ES-I3 (cell line): ENCODE results near the gene LPAR1.

ENCODE experiments used
- H3K36me3 ChIP-seq: 2 replicates; pipeline ENCODE4 v1.6.1; 2013; ENCODE audit warnings: mild to moderate bottlenecking, low read length, control low read depth, moderate library complexity; ENCODE audit not compliant: insufficient read depth
- H3K4me1 ChIP-seq: 2 replicates; pipeline ENCODE4 v1.6.1; 2013; ENCODE audit warnings: mild to moderate bottlenecking, control low read depth, low read length; ENCODE audit not compliant: insufficient read depth
- H3K9ac ChIP-seq: 2 replicates; pipeline ENCODE4 v1.6.1; 2013; ENCODE audit warnings: low read depth, mild to moderate bottlenecking, low read length, moderate library complexity
- H3K9me3 ChIP-seq: 2 replicates; pipeline ENCODE4 v1.6.1; 2013; ENCODE audit warnings: mild to moderate bottlenecking, low read length, moderate library complexity; ENCODE audit not compliant: control insufficient read depth, insufficient read depth

Gene LPAR1

DNA sequence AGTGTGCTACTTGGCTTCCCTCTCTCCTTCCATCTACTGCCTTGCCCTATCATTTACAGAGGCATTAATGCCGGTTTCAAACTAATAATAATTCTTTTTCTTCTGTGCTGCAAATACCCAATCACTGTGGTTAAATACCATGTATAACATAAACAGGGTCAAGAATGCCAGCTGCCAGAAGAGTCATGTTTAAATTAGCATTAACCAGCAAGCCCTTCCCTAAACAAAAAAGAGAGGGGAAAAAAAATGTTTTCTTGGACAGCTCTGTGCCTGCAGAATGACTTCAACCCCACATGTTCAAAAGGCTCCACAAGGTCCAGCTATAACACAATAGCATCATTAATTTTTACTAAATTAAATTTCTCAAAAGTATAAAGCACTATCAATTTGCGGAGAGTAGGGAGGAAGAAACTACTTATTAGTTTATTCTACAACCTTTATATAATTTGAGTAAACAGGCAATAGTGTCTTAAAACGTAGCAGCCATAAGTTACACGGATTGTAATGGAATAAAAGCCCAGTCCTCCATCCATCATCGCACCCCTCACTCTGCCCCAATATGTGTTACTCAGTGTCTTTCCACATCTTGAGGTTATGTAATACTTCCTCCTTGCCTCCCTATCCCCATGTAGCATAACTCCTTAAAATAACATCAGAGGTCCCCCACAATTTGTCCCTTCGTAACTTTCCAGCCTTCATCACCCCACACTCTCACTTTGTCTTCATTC is 3.9 kb downstream of the LPAR1 start:
- Histone ChIP-seq H3K36me3 (no peaks in the 10 kb centered on the region), H3K9me3 (no peaks in the 10 kb centered on the region), H3K4me1 (0 out of 2 replicates have a peak, but pooled peaks cover 4% of the 10 kb centered on the region), H3K9ac (no peak overlapping the region)

DNA sequence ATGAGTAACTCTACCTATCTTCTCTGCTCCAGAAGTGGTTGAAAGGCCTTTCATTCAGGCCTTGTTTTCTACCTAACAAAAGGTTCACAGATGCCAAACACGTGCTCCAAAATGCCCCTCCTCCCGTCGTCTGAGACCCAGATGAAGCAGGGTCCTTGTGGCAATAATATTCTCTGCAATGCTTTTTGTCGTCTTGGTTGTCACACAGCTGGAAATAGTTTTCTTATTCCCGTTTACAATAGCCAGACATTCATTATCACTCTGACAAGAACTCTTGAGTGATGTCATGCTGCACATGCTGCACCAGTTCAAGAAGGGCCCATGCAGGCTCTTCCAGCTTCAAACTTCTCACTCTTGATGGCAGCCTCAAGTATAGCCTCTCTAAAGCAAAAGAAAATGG is 7.8 kb downstream of the LPAR1 start:
- H3K36me3 ChIP-seq = no peaks in the 10 kb centered on the region
- no peak overlapping the region for H3K9ac ChIP-seq
- no peaks in the 10 kb centered on the region for H3K9me3 ChIP-seq
- H3K4me1 ChIP-seq = no peaks in the 10 kb centered on the region

DNA sequence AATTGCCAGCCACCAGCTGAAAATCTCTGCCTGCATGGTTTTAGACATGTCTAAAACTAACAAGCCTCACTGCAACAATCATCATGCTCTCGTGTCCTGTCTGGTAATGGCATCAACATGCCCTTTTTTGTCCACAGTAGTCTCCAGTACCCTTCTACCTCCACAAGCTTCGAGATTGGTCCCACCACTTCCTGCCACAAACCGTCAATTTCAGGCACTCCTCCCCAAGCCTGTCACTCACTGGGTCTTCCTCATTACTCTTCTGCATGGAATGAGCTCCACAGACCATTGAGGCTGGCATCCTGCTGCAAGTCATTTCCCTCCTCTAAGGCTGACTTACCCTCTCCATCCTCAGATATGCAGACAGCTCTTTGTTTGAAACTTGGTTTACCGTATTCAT is 9.0 kb downstream of the LPAR1 start:
- Histone ChIP-seq H3K9ac (no peak overlapping the region), H3K9me3 (no peaks in the 10 kb centered on the region), H3K36me3 (no peaks in the 10 kb centered on the region), H3K4me1 (no peaks in the 10 kb centered on the region)

DNA sequence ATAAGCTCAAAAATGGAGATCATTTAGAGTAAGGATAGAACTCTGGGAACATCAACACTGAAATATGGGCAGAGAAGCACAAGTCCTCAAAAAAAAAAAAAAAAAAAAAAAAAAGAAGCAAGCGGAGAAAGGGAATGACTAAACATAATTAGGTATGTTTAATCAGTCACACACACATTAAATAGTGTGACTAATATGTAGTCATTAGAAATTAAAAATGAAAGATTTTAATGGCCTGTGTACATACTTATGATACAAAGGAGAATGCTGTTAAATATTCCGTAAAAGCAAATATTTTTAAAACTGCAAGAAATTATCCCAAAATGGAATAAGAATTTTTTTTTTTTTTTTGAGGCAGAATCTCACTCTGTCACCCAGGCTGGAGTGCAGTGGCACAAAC is 10.5 kb downstream of the LPAR1 start:
- H3K9me3 ChIP-seq = no peaks in the 10 kb centered on the region
- no peak overlapping the region for H3K9ac ChIP-seq
- H3K4me1 ChIP-seq = no peaks in the 10 kb centered on the region
- no peaks in the 10 kb centered on the region for H3K36me3 ChIP-seq

DNA sequence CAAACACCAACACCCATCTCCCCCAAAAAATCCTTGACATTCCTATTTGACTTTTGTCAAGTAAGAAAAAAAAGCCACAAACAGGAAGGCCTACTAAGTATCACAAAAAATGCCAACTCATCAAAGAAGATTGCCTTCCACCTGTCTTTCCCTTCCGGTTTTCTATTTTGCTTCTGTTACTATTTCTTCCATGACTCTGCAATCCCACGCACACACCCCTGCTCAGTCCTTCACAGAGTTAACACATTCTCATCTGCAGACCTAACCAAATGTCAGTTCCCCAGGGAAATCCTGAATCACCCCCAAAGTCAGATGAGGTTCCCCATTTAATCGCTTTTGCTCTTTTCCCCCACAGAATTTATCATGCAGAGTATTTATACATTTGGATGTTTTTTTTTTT is 15.1 kb downstream of the LPAR1 start:
- H3K9me3 ChIP-seq = no peaks in the 10 kb centered on the region
- H3K9ac ChIP-seq = no peak overlapping the region
- H3K4me1 ChIP-seq = no peaks in the 10 kb centered on the region
- no peaks in the 10 kb centered on the region for H3K36me3 ChIP-seq

DNA sequence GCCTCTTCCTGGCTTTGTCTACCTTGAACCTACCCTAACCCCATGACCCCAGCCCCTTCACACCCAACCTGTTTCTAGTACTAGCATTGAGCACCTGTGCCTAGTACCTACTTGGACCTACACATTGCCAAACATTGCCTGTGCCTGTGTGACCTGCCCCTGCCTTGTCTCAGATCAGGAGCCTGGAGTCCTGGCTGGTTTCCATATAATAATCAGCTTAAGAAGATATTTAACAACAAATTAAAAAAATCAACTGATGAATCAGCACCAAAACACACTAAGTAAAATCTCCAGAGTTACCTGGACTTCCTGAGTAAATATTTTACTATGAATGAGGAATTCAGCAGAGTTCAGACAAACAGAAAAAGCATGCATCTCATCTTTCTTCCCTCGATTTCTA is 17.7 kb downstream of the LPAR1 start:
- no peaks in the 10 kb centered on the region for H3K36me3 ChIP-seq
- H3K9me3 ChIP-seq = no peaks in the 10 kb centered on the region
- H3K9ac ChIP-seq = no peak overlapping the region
- no peaks in the 10 kb centered on the region for H3K4me1 ChIP-seq

DNA sequence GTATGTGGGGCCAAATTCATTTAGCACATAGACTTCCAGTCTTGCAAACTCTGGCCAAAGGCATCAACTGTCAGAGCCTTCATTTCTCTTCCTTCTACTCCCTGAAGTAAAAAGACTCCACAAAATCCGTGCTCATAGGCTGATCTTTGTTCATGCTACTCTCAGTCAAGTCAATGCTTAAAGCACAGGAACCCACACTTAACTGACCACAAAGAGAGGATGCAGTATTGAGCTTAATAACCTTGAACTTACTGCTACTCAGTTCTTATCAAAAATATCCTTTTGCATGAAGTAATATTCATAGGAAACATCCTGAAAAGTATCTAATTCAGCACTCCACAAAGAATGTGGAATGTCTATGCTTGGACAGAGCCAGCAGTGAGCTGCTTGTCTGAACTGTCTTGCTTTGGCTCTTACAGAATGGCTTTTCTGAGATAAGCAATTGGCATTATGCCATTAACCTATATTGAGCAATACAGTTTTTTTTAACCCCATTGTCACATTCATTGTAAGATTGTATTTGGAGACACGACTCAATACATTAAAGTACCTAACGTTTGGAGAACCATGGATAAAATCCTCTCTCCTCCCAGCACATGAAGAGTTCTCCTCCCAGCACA is 21.7 kb downstream of the LPAR1 start:
- Histone ChIP-seq H3K36me3 (no peaks in the 10 kb centered on the region), H3K9ac (no peak overlapping the region), H3K4me1 (no peaks in the 10 kb centered on the region), H3K9me3 (no peaks in the 10 kb centered on the region)

DNA sequence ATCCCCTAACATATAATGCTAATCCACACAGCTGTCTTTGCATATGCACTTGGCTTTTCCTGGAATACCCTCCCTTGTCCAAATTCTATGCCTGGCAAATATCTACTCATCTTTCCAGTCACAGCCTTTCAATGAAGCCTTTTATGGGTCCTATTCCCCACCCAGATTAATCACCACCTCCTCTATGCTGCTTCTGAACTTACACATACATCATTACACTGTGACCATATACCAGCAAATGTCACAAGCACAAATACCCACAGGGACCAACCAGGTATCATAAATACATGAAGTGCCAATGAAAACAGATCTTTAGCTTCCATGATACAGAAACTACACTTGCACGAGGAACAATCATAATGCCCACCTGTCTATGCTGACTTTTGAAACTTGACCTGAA is 22.3 kb downstream of the LPAR1 start:
- Histone ChIP-seq H3K9ac (no peak overlapping the region), H3K36me3 (no peaks in the 10 kb centered on the region), H3K9me3 (no peaks in the 10 kb centered on the region), H3K4me1 (no peaks in the 10 kb centered on the region)

DNA sequence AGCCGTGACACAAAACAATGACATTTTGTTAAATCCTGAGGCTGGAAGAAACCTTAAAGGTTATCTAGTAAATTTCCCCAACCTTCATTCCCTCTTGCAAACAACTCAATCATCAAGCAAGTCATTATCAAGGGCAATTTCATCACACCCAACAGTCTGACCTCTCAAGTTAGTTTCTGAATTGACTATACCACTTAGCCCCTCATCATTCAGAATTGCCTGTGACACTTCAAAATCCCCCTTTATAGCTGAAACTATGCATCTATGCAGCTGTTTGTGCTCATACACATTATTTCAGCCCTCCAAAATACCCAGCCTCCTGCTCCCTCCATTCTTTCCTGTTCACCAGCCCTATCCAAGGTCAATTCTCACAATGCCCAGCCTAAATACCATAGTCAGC is 24.6 kb downstream of the LPAR1 start:
- Histone ChIP-seq H3K4me1 (no peaks in the 10 kb centered on the region), H3K36me3 (peaks cover 1% of the 10 kb centered on the region; the same call in 1 of the 2 replicates), H3K9me3 (no peaks in the 10 kb centered on the region), H3K9ac (no peak overlapping the region)

DNA sequence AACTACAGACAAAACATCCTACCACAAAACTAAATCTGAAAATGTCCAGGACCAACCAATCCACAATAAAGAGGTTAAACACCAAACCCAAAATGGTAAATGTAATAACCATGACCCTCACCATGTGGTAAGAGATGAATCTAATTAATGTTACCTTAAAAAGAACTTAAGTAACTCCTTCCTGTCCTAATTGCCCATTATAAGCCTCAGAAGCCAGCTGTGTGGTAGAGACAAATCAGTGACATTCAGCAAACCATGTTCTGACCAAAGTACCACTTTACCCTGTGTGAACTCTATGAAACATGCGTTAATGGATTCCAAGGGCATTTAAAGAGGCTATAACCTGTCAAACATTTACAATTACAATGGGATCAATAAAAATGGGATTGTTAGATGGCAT is 25.0 kb downstream of the LPAR1 start:
- Histone ChIP-seq H3K9ac (no peak overlapping the region), H3K4me1 (no peaks in the 10 kb centered on the region), H3K9me3 (no peaks in the 10 kb centered on the region), H3K36me3 (peaks cover 3% of the 10 kb centered on the region; the same call in 1 of the 2 replicates)

DNA sequence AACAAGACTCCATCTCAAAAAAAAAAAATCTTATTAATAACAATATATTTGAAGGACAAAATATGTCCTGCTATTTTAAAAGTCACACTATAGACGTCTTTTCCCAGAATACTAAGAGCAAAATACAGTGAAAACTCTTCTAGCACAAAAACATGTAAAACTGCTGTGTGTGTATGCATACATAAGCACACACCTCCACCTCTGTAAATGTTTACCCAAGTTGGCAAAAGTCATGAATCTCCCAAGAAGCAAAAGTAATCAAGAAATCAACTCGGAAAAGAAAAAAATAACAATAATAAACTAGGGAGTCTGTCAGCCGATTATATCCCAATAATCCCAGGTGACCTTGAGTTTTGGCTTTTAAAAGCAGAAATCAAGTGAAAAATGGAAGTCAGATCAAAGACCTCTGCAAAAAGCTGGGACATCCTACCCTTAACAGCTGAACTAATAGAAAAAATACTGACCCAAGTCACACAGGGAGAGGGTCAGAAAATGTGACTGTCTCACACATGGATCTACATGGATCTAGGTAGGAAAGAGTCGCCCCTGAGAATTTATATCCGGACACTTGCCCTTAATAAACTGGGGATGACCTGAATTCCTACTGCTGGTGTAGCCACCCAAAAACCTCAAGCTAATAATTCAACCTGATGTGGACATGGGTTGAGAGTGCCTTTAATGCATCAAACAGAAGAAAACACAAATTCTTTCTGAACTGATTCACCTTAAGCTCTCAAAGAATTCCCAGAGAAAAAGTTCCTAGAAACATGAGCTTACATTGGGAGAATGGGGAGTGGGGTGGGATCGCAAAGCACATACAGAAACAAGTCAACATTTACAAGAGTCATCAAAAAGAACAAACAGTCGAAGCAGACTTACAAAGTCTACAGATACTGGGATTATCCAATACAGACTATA is 29.9 kb downstream of the LPAR1 start:
- Histone ChIP-seq H3K9ac (no peak overlapping the region), H3K9me3 (no peaks in the 10 kb centered on the region), H3K4me1 (no peaks in the 10 kb centered on the region; the same call in 1 of the 2 replicates), H3K36me3 (peaks cover 3% of the 10 kb centered on the region; the same call in 1 of the 2 replicates)

DNA sequence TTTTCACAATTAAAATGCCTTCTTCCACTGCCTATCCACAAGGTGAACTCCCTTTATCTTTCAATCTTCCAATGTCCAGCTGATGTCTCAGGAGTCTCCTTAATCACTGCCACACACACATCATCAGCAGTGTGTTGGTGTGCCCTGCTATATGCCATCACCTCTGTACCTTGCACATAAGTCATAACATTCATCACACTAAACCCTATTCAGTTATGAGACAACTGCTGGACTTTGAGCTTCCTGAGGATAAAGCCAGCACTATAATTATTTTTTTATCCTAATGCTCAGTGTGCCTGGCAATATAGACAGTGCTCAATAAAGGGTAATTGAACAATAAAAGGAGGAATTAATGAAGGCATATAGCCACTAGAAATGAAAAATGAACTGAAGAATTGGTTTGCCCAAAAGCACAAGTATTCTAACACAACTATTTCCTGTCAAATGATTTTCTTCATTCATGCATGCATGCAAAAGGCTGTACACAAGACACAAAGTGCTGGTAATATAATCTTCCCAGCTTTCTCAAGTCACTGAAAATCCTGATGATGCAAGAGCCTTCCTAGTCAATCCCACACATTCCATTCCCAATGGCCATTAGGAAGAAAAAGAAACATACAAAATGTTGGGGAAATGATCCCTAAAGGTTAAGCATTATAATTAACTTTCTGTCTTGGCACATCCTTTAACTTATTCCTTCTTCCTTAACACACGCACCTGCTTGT is 32.4 kb downstream of the LPAR1 start:
- peaks cover 3% of the 10 kb centered on the region; the same call in 1 of the 2 replicates for H3K36me3 ChIP-seq
- H3K9ac ChIP-seq = no peak overlapping the region
- H3K4me1 ChIP-seq = no peaks in the 10 kb centered on the region; the same call in 1 of the 2 replicates
- H3K9me3 ChIP-seq = no peaks in the 10 kb centered on the region

DNA sequence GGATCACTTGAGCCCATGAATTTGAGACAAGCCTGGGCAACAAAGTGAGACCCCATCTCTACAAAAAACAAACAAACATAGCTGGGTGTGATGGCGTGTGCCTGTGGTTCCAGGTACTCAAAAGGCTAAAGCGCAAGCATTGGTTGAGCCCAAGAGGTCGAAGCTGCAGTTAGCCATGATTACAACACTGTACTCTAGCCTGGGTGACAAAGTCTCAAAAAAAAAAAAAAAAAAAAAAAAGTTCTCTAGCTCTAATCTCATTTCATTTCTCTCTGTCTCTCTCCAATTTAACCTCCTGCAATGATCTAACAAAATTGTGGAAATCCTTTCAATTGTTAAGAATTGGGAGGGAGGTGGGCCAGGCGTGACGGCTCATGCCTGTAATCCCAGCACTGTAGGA is 33.3 kb downstream of the LPAR1 start:
- no peaks in the 10 kb centered on the region for H3K9me3 ChIP-seq
- H3K36me3 ChIP-seq = peaks cover 3% of the 10 kb centered on the region; the same call in 1 of the 2 replicates

DNA sequence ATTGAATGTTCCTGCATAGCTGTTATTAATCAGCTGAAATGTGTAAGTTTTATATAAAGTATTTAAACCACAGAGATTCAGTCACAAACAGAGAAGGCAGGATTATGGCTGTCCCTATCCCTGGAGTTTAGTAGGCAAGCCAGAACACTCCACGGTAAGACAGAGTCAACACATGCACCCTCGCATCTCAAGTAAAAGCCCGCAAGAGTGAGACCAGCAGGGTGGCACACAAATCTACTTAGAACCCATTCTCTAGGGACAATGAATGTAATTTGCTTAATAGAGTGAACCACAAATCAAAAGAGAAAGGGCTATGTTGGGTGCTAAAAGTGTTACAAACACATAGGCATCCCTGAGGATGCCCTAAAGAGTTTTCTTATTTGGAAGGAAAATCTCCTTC is 35.1 kb downstream of the LPAR1 start:
- H3K9me3 ChIP-seq = no peaks in the 10 kb centered on the region
- H3K36me3 ChIP-seq = no peaks in the 10 kb centered on the region
- H3K4me1 ChIP-seq = no peaks in the 10 kb centered on the region; the same call in 1 of the 2 replicates
- no peak overlapping the region for H3K9ac ChIP-seq

More for the DNA sequence above, 33.3 kb downstream of the LPAR1 start:
- Histone ChIP-seq H3K4me1 (no peaks in the 10 kb centered on the region; the same call in 1 of the 2 replicates), H3K9ac (no peak overlapping the region)
